ES-I3 (cell line): Measurements from ENCODE around the gene KAZN.

Source experiments
- H3K36me3 ChIP-seq: 2 replicates; pipeline ENCODE4 v1.6.1; 2013; ENCODE audit warnings: mild to moderate bottlenecking, low read length, control low read depth, moderate library complexity; ENCODE audit not compliant: insufficient read depth
- H3K4me1 ChIP-seq: 2 replicates; pipeline ENCODE4 v1.6.1; 2013; ENCODE audit warnings: mild to moderate bottlenecking, control low read depth, low read length; ENCODE audit not compliant: insufficient read depth
- H3K9ac ChIP-seq: 2 replicates; pipeline ENCODE4 v1.6.1; 2013; ENCODE audit warnings: low read depth, mild to moderate bottlenecking, low read length, moderate library complexity
- H3K9me3 ChIP-seq: 2 replicates; pipeline ENCODE4 v1.6.1; 2013; ENCODE audit warnings: mild to moderate bottlenecking, low read length, moderate library complexity; ENCODE audit not compliant: control insufficient read depth, insufficient read depth

Gene KAZN

GRCh38 chr1:14650951-14651350, 52.5 kb downstream of the KAZN start:
- peaks cover 10% of the 10 kb centered on the region; the same call in 1 of the 2 replicates for H3K4me1 ChIP-seq
- no peaks in the 10 kb centered on the region for H3K36me3 ChIP-seq
- H3K9me3 ChIP-seq, result no peaks in the 10 kb centered on the region

GRCh38 chr1:14652840-14653239, 54.4 kb downstream of the KAZN start:
- Histone ChIP-seq H3K36me3 (no peaks in the 10 kb centered on the region), H3K9ac (no peak overlapping the region), H3K9me3 (no peaks in the 10 kb centered on the region), H3K4me1 (peaks cover 13% of the 10 kb centered on the region)

More at GRCh38 chr1:14650951-14651350, 52.5 kb downstream of the KAZN start:
- no peak overlapping the region for H3K9ac ChIP-seq

GRCh38 chr1:14653461-14653960, 55.0 kb downstream of the KAZN start:
- H3K4me1 ChIP-seq, result peaks cover 18% of the 10 kb centered on the region
- no peaks in the 10 kb centered on the region for H3K36me3 ChIP-seq
- no peaks in the 10 kb centered on the region for H3K9me3 ChIP-seq
- H3K9ac ChIP-seq, result no peak overlapping the region

GRCh38 chr1:14654554-14654953, 56.1 kb downstream of the KAZN start:
- Histone ChIP-seq H3K36me3 (no peaks in the 10 kb centered on the region), H3K9me3 (no peaks in the 10 kb centered on the region), H3K9ac (no peak overlapping the region), H3K4me1 (peaks cover 18% of the 10 kb centered on the region)

GRCh38 chr1:14655385-14655784, 56.9 kb downstream of the KAZN start:
- peaks cover 18% of the 10 kb centered on the region for H3K4me1 ChIP-seq
- H3K36me3 ChIP-seq, result no peaks in the 10 kb centered on the region
- no peak overlapping the region for H3K9ac ChIP-seq
- no peaks in the 10 kb centered on the region for H3K9me3 ChIP-seq

- Histone ChIP-seq H3K9ac (no peak overlapping the region), H3K4me1 (peaks cover 12% of the 10 kb centered on the region), H3K36me3 (no peaks in the 10 kb centered on the region), H3K9me3 (no peaks in the 10 kb centered on the region)
These were observed 58.0 kb downstream of the KAZN start for GRCh38 chr1:14656384-14656937.

- H3K36me3 ChIP-seq, result no peaks in the 10 kb centered on the region
- peaks cover 12% of the 10 kb centered on the region for H3K4me1 ChIP-seq
- no peak overlapping the region for H3K9ac ChIP-seq
- H3K9me3 ChIP-seq, result no peaks in the 10 kb centered on the region
These were observed 60.2 kb downstream of the KAZN start for GRCh38 chr1:14658642-14659041.

- H3K36me3 ChIP-seq, result no peaks in the 10 kb centered on the region
- H3K9ac ChIP-seq, result no peak overlapping the region
- peaks cover 12% of the 10 kb centered on the region for H3K4me1 ChIP-seq
- no peaks in the 10 kb centered on the region for H3K9me3 ChIP-seq
These were observed 61.4 kb downstream of the KAZN start for GRCh38 chr1:14659913-14660312.

GRCh38 chr1:14660801-14661200, 62.3 kb downstream of the KAZN start:
- Histone ChIP-seq H3K9me3 (no peaks in the 10 kb centered on the region), H3K9ac (no peak overlapping the region), H3K4me1 (peaks cover 12% of the 10 kb centered on the region), H3K36me3 (no peaks in the 10 kb centered on the region)

GRCh38 chr1:14661222-14661621, 62.7 kb downstream of the KAZN start:
- Histone ChIP-seq H3K4me1 (peaks cover 12% of the 10 kb centered on the region), H3K36me3 (no peaks in the 10 kb centered on the region), H3K9ac (no peak overlapping the region), H3K9me3 (no peaks in the 10 kb centered on the region)

- Histone ChIP-seq H3K4me1 (peaks cover 12% of the 10 kb centered on the region), H3K9ac (no peak overlapping the region), H3K36me3 (no peaks in the 10 kb centered on the region), H3K9me3 (no peaks in the 10 kb centered on the region)
These were observed 63.6 kb downstream of the KAZN start for GRCh38 chr1:14662116-14662515.

GRCh38 chr1:14663773-14664172, 65.3 kb downstream of the KAZN start:
- Histone ChIP-seq H3K9ac (no peak overlapping the region), H3K9me3 (no peaks in the 10 kb centered on the region), H3K36me3 (no peaks in the 10 kb centered on the region), H3K4me1 (no peaks in the 10 kb centered on the region)

GRCh38 chr1:14666373-14666772, 67.9 kb downstream of the KAZN start:
- Histone ChIP-seq H3K9me3 (no peaks in the 10 kb centered on the region), H3K4me1 (no peaks in the 10 kb centered on the region), H3K9ac (no peak overlapping the region), H3K36me3 (no peaks in the 10 kb centered on the region)

- no peaks in the 10 kb centered on the region for H3K36me3 ChIP-seq
- no peaks in the 10 kb centered on the region; the same call in 1 of the 2 replicates for H3K4me1 ChIP-seq
- no peaks in the 10 kb centered on the region for H3K9me3 ChIP-seq
- no peak overlapping the region for H3K9ac ChIP-seq
These were observed 68.6 kb downstream of the KAZN start for GRCh38 chr1:14666962-14667650.

GRCh38 chr1:14667651-14667984, 69.1 kb downstream of the KAZN start:
- H3K4me1 ChIP-seq, result no peaks in the 10 kb centered on the region; the same call in 1 of the 2 replicates
- H3K9me3 ChIP-seq, result no peaks in the 10 kb centered on the region
- H3K36me3 ChIP-seq, result no peaks in the 10 kb centered on the region
- H3K9ac ChIP-seq, result no peak overlapping the region
